Activated naive CD4-positive, alpha-beta T cell treated with anti-CD3 and anti-CD28 coated beads, Interleukin-2, amount 10 ng/mL, durations not matched to agents 7 days and 5 days (primary cell): Measurements from ENCODE around the gene OR52E4.

Source experiments
- CTCF ChIA-PET: fragments of 350-600 bp; sonication (Branson Sonifier 250); formaldehyde crosslinking; loops from one replicate; lab custom pipeline; 2021; ENCODE audit warnings: antibody characterized with exemption; lab: Charles Lee
- DNase-seq: peaks from one replicate; pipeline ENCODE4 v3.0.0-alpha.2; 2020
- H3K27ac Mint-ChIP-seq: one replicate; pipeline ENCODE4 v1.8.0; 2021; ENCODE audit warnings: mild to moderate bottlenecking, moderate library complexity, mixed read lengths
- H3K27me3 Mint-ChIP-seq: one replicate; pipeline ENCODE4 v1.8.0; 2021; ENCODE audit warnings: mild to moderate bottlenecking, mixed read lengths
- H3K36me3 Mint-ChIP-seq: one replicate; pipeline ENCODE4 v1.8.0; 2021; ENCODE audit warnings: mixed read lengths
- H3K4me1 Mint-ChIP-seq: one replicate; pipeline ENCODE4 v1.8.0; 2021; ENCODE audit warnings: mixed read lengths
- H3K4me3 Mint-ChIP-seq: one replicate; pipeline ENCODE4 v1.8.0; 2021; ENCODE audit warnings: mild to moderate bottlenecking, moderate library complexity, mixed read lengths
- H3K9me3 Mint-ChIP-seq: one replicate; pipeline ENCODE4 v1.8.0; 2021; ENCODE audit warnings: mixed read lengths

OR52E4 gene

GRCh38 chr11:5880329-5880728 is at the start of gene OR52E4:
TSS of gene OR52E4 (plus strand) at chr11:5880629. CDS start at chr11:5884293, 3,664 bp downstream.
- no peaks in the 10 kb centered on the region for H3K27me3 Mint-ChIP-seq
- no peaks in the 10 kb centered on the region for H3K9me3 Mint-ChIP-seq
- CTCF ChIA-PET, result no interaction called here
- DNase-seq, result no peak
- H3K4me1 Mint-ChIP-seq, result no peaks in the 10 kb centered on the region
- no peaks in the 10 kb centered on the region for H3K36me3 Mint-ChIP-seq
- no peak within 1 kb of the TSS for H3K27ac Mint-ChIP-seq
- no peak within 1 kb of the TSS for H3K4me3 Mint-ChIP-seq

- CTCF ChIA-PET, result interaction anchor here (1.1 kb wide), 1 partner anchor 22 kb away, joined by 3 read pairs; no protein-coding TSS in a partner anchor
- H3K4me1 Mint-ChIP-seq, result no peaks in the 10 kb centered on the region
- H3K4me3 Mint-ChIP-seq, result no peak overlapping the region
Measured at GRCh38 chr11:5831196-5831829, 49.1 kb upstream of the OR52E4 start.

GRCh38 chr11:5833446-5833845 is 47.0 kb upstream of the OR52E4 start:
- Mint-ChIP-seq H3K4me3 (no peak overlapping the region), H3K4me1 (no peaks in the 10 kb centered on the region), H3K27ac (no peak overlapping the region), H3K9me3 (no peaks in the 10 kb centered on the region), H3K36me3 (no peaks in the 10 kb centered on the region), H3K27me3 (no peaks in the 10 kb centered on the region)
- CTCF ChIA-PET, result no interaction called here
- DNase-seq, result no peak

More at GRCh38 chr11:5831196-5831829, 49.1 kb upstream of the OR52E4 start:
- peaks cover 9% of the 10 kb centered on the region for H3K27me3 Mint-ChIP-seq
- no peak overlapping the region for H3K27ac Mint-ChIP-seq
- H3K36me3 Mint-ChIP-seq, result no peaks in the 10 kb centered on the region
- no peaks in the 10 kb centered on the region for H3K9me3 Mint-ChIP-seq
- no peak for DNase-seq

- CTCF ChIA-PET, result no interaction called here
- Mint-ChIP-seq H3K9me3 (no peaks in the 10 kb centered on the region), H3K36me3 (no peaks in the 10 kb centered on the region), H3K4me3 (no peak overlapping the region), H3K27me3 (no peaks in the 10 kb centered on the region), H3K4me1 (no peaks in the 10 kb centered on the region), H3K27ac (no peak overlapping the region)
- no peak for DNase-seq
Measured at GRCh38 chr11:5837695-5838094, 42.7 kb upstream of the OR52E4 start.

- H3K9me3 Mint-ChIP-seq, result no peaks in the 10 kb centered on the region
- H3K27me3 Mint-ChIP-seq, result no peaks in the 10 kb centered on the region
- no peak within 1 kb of the TSS for H3K27ac Mint-ChIP-seq
- CTCF ChIA-PET, result no interaction called here
- no peak for DNase-seq
- no peaks in the 10 kb centered on the region for H3K36me3 Mint-ChIP-seq
- H3K4me1 Mint-ChIP-seq, result no peaks in the 10 kb centered on the region
- no peak within 1 kb of the TSS for H3K4me3 Mint-ChIP-seq
Measured at GRCh38 chr11:5841797-5842196, 38.6 kb upstream of the OR52E4 start, which contains the start of gene OR52E6. TSS of gene OR52E6 (minus strand) at chr11:5841897. CDS start at chr11:5841897, 0 bp downstream.

GRCh38 chr11:5846701-5847100 is 33.7 kb upstream of the OR52E4 start:
- Mint-ChIP-seq H3K27me3 (no peaks in the 10 kb centered on the region), H3K4me1 (no peaks in the 10 kb centered on the region), H3K27ac (no peak overlapping the region), H3K4me3 (no peak overlapping the region), H3K36me3 (no peaks in the 10 kb centered on the region), H3K9me3 (no peaks in the 10 kb centered on the region)
- CTCF ChIA-PET, result no interaction called here
- DNase-seq, result no peak

GRCh38 chr11:5847711-5848110 is 32.7 kb upstream of the OR52E4 start:
- H3K4me1 Mint-ChIP-seq, result no peaks in the 10 kb centered on the region
- no peak overlapping the region for H3K4me3 Mint-ChIP-seq
- no peaks in the 10 kb centered on the region for H3K9me3 Mint-ChIP-seq
- CTCF ChIA-PET, result no interaction called here
- H3K27ac Mint-ChIP-seq, result no peak overlapping the region
- H3K36me3 Mint-ChIP-seq, result no peaks in the 10 kb centered on the region
- H3K27me3 Mint-ChIP-seq, result no peaks in the 10 kb centered on the region
- DNase-seq, result no peak

- H3K27me3 Mint-ChIP-seq, result no peaks in the 10 kb centered on the region
- no peaks in the 10 kb centered on the region for H3K36me3 Mint-ChIP-seq
- no peak for DNase-seq
- no peak overlapping the region for H3K27ac Mint-ChIP-seq
- H3K4me1 Mint-ChIP-seq, result no peaks in the 10 kb centered on the region
- CTCF ChIA-PET, result no interaction called here
- H3K9me3 Mint-ChIP-seq, result no peaks in the 10 kb centered on the region
- H3K4me3 Mint-ChIP-seq, result no peak overlapping the region
Measured at GRCh38 chr11:5851002-5851401, 29.4 kb upstream of the OR52E4 start.

GRCh38 chr11:5857590-5857989 is 22.8 kb upstream of the OR52E4 start, which contains the start of gene OR52E8:
TSS of gene OR52E8 (minus strand) at chr11:5857690. CDS start at chr11:5857690, 0 bp downstream.
- H3K9me3 Mint-ChIP-seq, result no peaks in the 10 kb centered on the region
- H3K27me3 Mint-ChIP-seq, result no peaks in the 10 kb centered on the region
- no peaks in the 10 kb centered on the region for H3K4me1 Mint-ChIP-seq
- no peak within 1 kb of the TSS for H3K4me3 Mint-ChIP-seq
- no peaks in the 10 kb centered on the region for H3K36me3 Mint-ChIP-seq
- CTCF ChIA-PET, result no interaction called here
- DNase-seq, result no peak
- no peak within 1 kb of the TSS for H3K27ac Mint-ChIP-seq

- Mint-ChIP-seq H3K27me3 (no peaks in the 10 kb centered on the region), H3K36me3 (no peaks in the 10 kb centered on the region), H3K9me3 (no peaks in the 10 kb centered on the region), H3K4me1 (no peaks in the 10 kb centered on the region), H3K27ac (no peak overlapping the region), H3K4me3 (no peak overlapping the region)
- CTCF ChIA-PET, result no interaction called here
- DNase-seq, result no peak
Measured at GRCh38 chr11:5865826-5866225, 14.6 kb upstream of the OR52E4 start.

- no peak overlapping the region for H3K27ac Mint-ChIP-seq
- H3K9me3 Mint-ChIP-seq, result no peaks in the 10 kb centered on the region
- CTCF ChIA-PET, result no interaction called here
- H3K36me3 Mint-ChIP-seq, result no peaks in the 10 kb centered on the region
- no peak overlapping the region for H3K4me3 Mint-ChIP-seq
- no peak for DNase-seq
- H3K4me1 Mint-ChIP-seq, result no peaks in the 10 kb centered on the region
- no peaks in the 10 kb centered on the region for H3K27me3 Mint-ChIP-seq
Measured at GRCh38 chr11:5878564-5878963, 1.9 kb upstream of the OR52E4 start.

- CTCF ChIA-PET, result no interaction called here
- Mint-ChIP-seq H3K9me3 (no peaks in the 10 kb centered on the region), H3K4me3 (no peak overlapping the region), H3K27ac (no peak overlapping the region), H3K36me3 (no peaks in the 10 kb centered on the region), H3K27me3 (no peaks in the 10 kb centered on the region), H3K4me1 (no peaks in the 10 kb centered on the region)
- DNase-seq, result no peak
Measured at GRCh38 chr11:5881756-5882155, 1.3 kb downstream of the OR52E4 start.

GRCh38 chr11:5887172-5887571 is 6.7 kb downstream of the OR52E4 start:
- no peak overlapping the region for H3K27ac Mint-ChIP-seq
- H3K27me3 Mint-ChIP-seq, result no peaks in the 10 kb centered on the region
- no peaks in the 10 kb centered on the region for H3K36me3 Mint-ChIP-seq
- DNase-seq, result no peak
- CTCF ChIA-PET, result no interaction called here
- no peak overlapping the region for H3K4me3 Mint-ChIP-seq
- no peaks in the 10 kb centered on the region for H3K4me1 Mint-ChIP-seq
- H3K9me3 Mint-ChIP-seq, result no peaks in the 10 kb centered on the region

GRCh38 chr11:5887661-5888060 is 7.2 kb downstream of the OR52E4 start:
- H3K27ac Mint-ChIP-seq, result no peak overlapping the region
- no peak for DNase-seq
- CTCF ChIA-PET, result no interaction called here
- H3K4me3 Mint-ChIP-seq, result no peak overlapping the region
- no peaks in the 10 kb centered on the region for H3K36me3 Mint-ChIP-seq
- no peaks in the 10 kb centered on the region for H3K9me3 Mint-ChIP-seq
- no peaks in the 10 kb centered on the region for H3K27me3 Mint-ChIP-seq
- H3K4me1 Mint-ChIP-seq, result no peaks in the 10 kb centered on the region

- no peak overlapping the region for H3K4me3 Mint-ChIP-seq
- CTCF ChIA-PET, result interaction anchor here (0.7 to 1.4 kb wide), 3 partner anchors 18 to 415 kb away, joined by 3 to 8 read pairs (median 4); no protein-coding TSS in a partner anchor
Measured at GRCh38 chr11:5891216-5891800, 10.9 kb downstream of the OR52E4 start.

More at GRCh38 chr11:5891216-5891800, 10.9 kb downstream of the OR52E4 start:
- Mint-ChIP-seq H3K36me3 (no peaks in the 10 kb centered on the region), H3K27ac (no peak overlapping the region), H3K9me3 (no peaks in the 10 kb centered on the region), H3K4me1 (no peaks in the 10 kb centered on the region), H3K27me3 (no peaks in the 10 kb centered on the region)
- DNase-seq, result no peak
